HG02943 (cell line): ENCODE measurements around the gene SLC24A2.
"Not testable (repeated sequence)": the region's sequence is repeated elsewhere in the genome, so short reads cannot be mapped to it uniquely, and the experiment has no call there.

Source experiments
- ATAC-seq: cut with Tn5 transposase; IDR thresholded peaks from one replicate; pipeline ENCODE4 v1.9.1; 2021; ENCODE audit warnings: mild to moderate bottlenecking, low read depth, moderate library complexity; ENCODE audit not compliant: unreplicated experiment

The SLC24A2 gene

DNA sequence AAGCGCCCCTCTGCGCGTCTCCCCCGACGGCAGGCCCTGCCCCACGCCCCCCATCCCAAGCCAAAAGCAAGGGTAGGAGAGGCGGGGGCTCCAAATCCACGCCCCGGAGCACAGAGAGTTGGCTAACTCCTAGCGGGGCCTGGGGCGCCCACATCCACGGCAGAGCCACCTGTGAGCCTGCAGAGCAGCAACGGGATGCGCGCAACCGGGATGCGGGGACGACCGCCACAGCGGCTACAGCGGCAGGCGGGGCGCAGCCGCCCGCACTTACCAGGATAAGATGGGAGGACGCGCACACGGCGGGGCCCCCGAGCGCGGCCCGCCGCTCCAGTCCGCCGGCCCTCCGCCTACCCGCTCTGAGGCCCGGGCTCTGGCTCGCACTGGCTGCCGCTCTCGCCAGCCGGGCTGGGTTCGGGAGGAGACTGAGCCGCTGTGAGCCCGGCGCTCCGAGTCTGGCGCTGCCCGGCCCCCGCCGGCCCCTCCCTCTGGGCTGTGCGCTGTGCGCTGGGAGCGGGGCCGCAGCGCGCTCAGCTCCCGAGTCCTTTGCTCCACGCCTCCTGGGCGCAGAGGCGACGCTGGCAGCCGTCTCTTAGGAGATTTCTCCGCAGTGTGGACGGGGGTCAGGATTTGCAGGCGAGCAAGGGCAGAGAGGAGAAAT lies at the start of gene SLC24A2:
Gene SLC24A2, minus strand, starts transcription at position 424 of the 658 bp plus-strand sequence.
- ATAC-seq, result no peak

DNA sequence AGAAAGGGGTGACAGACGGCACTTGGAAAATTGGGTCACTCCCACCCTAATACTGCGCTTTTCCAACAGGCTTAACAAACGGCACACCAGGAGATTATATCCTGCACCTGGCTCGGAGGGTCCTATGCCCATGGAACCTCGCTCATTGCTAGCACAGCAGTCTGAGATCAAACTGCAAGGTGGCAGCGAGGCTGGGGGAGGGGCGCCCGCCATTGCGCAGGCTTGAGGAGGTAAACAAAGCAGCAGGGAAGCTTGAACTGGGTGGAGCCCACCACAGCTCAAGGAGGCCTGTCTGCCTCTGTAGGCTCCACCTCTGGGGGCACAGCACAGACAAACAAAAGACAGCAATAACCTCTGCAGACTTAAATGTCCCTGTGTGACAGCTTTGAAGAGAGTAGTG lies 44.5 kb upstream of the SLC24A2 start:
- not testable (repeated sequence) for ATAC-seq

GRCh38 chr9:19830796-19831195 lies 42.0 kb upstream of the SLC24A2 start:
- no peak for ATAC-seq

DNA sequence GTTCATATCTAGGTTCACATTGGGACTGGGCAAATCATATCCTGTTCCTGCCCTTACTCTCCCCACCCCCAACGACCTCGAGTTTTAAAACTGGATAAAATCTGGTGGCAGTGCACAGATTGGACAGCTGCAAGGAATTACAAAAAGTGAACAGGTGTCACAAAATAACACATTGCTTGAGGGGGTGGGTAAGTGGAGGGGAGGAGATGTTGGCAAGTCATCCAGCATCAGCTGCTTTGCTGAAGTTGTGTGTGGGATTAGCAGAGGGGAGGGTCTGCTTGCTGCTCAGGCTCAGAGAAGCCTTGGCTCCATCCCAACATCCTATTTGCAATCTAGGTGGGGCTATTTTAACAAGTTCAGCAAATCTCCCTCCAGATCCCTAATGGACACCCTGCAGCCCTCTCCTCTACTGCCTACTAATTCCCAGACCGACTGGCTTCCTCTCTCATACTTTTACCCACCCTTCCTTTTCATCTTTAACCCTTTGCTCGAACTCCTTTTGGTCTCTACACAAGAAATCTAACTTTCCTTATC lies 39.8 kb upstream of the SLC24A2 start:
- no peak for ATAC-seq

DNA sequence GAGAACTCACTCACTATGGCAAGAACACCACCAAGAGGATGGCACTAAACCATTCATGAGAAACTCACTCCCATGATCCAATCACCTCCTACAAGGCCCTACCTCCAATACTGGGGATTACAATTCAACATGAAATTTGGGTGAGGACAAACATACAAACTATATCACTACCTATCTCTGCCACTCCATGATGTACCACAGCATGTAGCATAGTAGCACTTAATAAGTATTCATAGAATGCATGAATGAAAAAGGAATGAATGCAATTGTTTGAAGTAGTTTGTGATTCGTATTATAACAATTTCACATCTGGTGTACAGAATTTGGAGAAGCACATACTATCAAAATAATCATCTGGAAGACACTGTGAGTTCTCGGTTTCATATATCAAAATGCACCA lies 27.9 kb upstream of the SLC24A2 start:
- no peak for ATAC-seq

GRCh38 chr9:19812194-19812593 lies 23.4 kb upstream of the SLC24A2 start:
- ATAC-seq, result no peak

- no peak for ATAC-seq
Measured at GRCh38 chr9:19809422-19810269, 20.8 kb upstream of the SLC24A2 start.

- no peak for ATAC-seq
Measured at GRCh38 chr9:19807182-19807892, 18.5 kb upstream of the SLC24A2 start.

DNA sequence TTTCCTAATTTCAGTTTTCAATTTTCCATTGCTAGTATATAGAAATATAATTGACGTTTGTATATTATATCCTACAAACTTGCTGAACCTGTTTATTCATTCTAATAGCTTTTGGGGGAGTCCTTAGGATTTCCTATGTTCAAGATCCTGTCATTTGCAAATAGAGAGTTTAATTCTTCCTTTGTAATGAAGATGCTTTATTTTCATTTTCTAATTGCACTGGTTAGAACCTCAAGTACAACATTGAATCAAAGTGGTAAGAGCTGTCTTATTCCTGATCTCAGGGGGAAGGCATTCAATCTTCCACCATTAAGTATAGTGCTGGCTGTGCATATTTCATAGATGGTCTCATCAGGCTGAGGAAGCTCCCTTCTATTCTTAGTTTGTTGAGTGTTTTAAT lies 15.6 kb upstream of the SLC24A2 start:
- ATAC-seq, result no peak

GRCh38 chr9:19800884-19801283 lies 12.0 kb upstream of the SLC24A2 start:
- ATAC-seq, result no peak

GRCh38 chr9:19799784-19800183 lies 10.9 kb upstream of the SLC24A2 start:
- no peak for ATAC-seq

GRCh38 chr9:19788152-19788551 lies 685 bp downstream of the SLC24A2 start:
- ATAC-seq, result no peak

GRCh38 chr9:19787672-19788071 lies 1.2 kb downstream of the SLC24A2 start:
- no peak for ATAC-seq

- no peak for ATAC-seq
Measured at GRCh38 chr9:19785230-19785629, 3.6 kb downstream of the SLC24A2 start.

- no peak for ATAC-seq
Measured at GRCh38 chr9:19784136-19784535, 4.7 kb downstream of the SLC24A2 start.

GRCh38 chr9:19783500-19783899 lies 5.3 kb downstream of the SLC24A2 start:
- ATAC-seq, result no peak

DNA sequence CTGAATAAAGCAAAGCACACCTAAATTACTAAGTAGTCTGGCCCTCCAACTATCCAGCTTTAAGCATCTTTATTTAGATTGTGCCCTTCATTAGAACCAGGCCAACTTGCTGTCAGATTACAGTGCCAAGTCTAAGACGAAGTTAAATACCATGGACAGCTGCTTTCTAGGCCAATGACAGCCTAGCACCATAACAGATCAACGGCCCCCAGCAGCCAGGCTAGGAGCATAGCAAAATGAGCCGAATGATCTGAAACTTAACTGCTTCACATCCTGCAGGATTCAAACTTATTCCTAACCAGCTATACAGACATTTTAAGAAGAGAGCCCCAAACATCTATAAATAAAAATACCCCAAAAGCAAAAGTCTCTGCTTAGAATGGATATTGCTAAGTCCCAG lies 6.8 kb downstream of the SLC24A2 start:
- ATAC-seq, result no peak

- ATAC-seq, result no peak
Measured at GRCh38 chr9:19781240-19781639, 7.6 kb downstream of the SLC24A2 start.

- ATAC-seq, result no peak
Measured at GRCh38 chr9:19771446-19771845, 17.4 kb downstream of the SLC24A2 start.

- ATAC-seq, result no peak
Measured at GRCh38 chr9:19770973-19771372, 17.9 kb downstream of the SLC24A2 start.

GRCh38 chr9:19769213-19769612 lies 19.6 kb downstream of the SLC24A2 start:
- ATAC-seq, result no peak
